Activated CD4-positive, alpha-beta T cell treated with anti-CD3 and anti-CD28 coated beads, Interleukin-2, amount 50 U/mL, for 16 hours (primary cell): ENCODE data around the gene ADM2.

Source experiments
- DNase-seq: peaks from one replicate; pipeline ENCODE4 v3.0.0-alpha.2; 2020

Gene ADM2

GRCh38 chr22:50485221-50486131 is 4.1 kb downstream of the ADM2 start:
- DNase-seq, result no peak

DNA sequence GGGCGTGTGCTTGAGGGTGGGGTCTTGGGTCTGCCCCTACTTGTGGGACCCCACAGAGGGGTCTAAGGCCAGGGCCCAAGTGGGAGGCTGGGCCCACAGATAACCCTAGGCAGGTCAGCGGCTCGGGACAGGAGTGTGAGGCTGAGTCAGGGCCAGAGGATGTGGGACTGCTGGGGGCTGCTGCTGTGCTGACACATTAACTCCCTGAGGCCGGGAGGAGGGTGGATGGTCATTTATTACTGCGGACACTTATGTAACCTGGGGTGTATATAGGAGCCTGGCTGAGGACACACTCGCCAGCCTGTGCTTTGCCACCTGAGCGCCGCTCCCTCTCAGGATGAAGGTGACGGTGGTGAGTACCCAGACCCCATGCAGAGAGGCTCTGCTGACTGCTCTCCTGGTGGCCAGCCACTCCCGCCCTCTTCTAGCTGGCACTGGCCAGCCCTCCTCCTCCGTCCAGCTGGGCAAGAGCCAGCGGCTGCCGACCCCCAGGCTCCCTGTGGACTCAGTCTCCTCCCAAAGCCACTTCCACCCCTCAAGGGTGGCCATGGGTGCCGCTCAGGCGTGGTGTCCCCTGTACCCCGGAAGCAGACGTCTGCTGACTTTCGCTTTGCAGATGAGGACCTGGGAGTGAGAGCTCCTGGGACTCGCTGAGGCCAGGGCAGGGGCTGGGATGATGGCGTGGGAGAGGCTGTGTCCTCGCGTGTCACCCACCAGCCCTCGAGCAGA is 5.4 kb downstream of the ADM2 start, which contains the start of gene MIOX:
TSS of gene MIOX (plus strand) at position 299 of the 729 bp plus-strand sequence. CDS start at position 338, 39 bp downstream.
- DNase-seq, result no peak

- DNase-seq, result no peak
Measured at GRCh38 chr22:50487290-50488005, 6.1 kb downstream of the ADM2 start.

GRCh38 chr22:50488006-50488677 is 6.8 kb downstream of the ADM2 start:
- DNase-seq, result no peak

DNA sequence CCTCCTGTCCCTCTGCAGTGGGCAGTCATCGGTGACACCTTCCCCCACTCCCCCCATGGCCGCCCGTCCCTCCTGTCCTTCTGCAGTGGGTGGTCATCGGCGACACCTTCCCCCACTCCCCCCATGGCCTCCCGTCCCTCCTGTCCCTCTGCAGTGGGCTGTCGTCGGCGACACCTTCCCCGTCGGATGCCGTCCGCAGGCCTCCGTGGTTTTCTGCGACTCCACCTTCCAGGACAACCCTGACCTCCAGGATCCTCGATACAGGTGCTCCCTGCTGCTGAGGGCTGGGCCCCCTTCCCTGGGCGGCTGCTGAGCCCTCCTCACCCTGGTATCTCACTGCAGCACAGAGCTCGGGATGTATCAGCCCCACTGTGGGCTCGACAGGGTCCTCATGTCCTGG is 7.5 kb downstream of the ADM2 start:
- DNase-seq, result no peak

- DNase-seq, result no peak
Measured at GRCh38 chr22:50489363-50490243, 8.3 kb downstream of the ADM2 start.

DNA sequence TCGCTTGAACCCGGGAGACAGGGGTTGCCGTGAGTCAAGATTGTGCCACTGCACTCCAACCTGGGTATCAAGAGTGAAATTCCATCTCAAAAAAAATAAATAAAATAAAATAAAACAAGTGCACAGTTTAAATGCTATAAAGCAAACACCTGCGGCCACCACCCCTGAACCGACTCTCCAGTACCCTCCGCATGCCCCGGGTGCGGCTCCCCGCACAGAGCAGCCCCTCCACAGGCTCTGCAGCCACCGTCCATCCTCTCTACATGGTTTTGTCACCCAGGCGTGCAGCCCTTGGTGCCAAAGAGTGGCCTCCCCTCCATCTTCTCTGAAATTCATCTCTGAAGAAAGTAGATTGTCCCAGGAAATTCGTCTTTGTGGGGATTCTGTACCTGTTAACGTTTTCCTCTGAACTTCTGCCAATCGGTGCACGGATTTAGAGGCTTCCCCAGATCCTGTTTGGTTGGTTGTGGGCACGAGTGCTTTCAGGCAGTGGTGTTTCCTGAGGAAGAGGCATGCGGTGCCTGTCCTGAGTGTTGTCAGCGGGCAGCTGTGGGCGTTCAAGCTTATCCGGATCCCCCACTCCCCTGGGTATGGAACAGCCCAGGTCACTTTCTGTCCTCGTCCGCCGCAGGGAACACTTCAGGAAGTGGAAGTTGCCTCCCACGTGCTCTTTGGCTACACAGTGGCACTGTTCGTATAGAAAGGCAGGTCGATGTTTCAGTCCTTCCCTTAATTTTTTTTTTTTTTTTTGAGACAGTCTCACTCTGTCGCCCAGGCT is 9.4 kb downstream of the ADM2 start:
- no peak for DNase-seq

- no peak for DNase-seq
Measured at GRCh38 chr22:50497093-50497492, 15.8 kb downstream of the ADM2 start.

GRCh38 chr22:50498322-50498890 is 17.1 kb downstream of the ADM2 start:
- peak; percentile 77 for DNase-seq

- DNase-seq, result no peak
Measured at GRCh38 chr22:50500452-50500851, 19.1 kb downstream of the ADM2 start.

DNA sequence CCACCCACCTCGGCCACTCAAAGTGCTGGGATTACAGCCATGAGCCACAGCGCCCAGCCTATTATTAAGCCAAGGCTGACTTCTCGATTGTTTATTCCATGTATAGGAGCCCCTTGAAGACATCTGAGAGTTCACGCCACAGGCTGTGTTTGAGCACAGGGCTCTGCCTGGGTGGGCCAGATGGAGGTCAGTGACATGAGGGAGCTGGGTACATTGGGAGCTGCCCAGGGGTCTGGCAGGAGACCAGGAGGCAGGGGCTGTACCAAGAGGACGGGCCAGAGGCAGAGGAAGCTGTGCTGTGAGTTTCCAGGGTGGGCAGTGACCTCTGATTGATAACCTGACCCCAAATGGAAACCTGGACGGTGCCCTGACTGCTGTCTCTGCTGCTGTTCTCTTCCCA is 20.8 kb downstream of the ADM2 start:
- DNase-seq, result no peak

GRCh38 chr22:50502628-50503474 is 21.5 kb downstream of the ADM2 start:
- DNase-seq, result no peak

- no peak for DNase-seq
Measured at GRCh38 chr22:50503475-50504145, 22.3 kb downstream of the ADM2 start.

DNA sequence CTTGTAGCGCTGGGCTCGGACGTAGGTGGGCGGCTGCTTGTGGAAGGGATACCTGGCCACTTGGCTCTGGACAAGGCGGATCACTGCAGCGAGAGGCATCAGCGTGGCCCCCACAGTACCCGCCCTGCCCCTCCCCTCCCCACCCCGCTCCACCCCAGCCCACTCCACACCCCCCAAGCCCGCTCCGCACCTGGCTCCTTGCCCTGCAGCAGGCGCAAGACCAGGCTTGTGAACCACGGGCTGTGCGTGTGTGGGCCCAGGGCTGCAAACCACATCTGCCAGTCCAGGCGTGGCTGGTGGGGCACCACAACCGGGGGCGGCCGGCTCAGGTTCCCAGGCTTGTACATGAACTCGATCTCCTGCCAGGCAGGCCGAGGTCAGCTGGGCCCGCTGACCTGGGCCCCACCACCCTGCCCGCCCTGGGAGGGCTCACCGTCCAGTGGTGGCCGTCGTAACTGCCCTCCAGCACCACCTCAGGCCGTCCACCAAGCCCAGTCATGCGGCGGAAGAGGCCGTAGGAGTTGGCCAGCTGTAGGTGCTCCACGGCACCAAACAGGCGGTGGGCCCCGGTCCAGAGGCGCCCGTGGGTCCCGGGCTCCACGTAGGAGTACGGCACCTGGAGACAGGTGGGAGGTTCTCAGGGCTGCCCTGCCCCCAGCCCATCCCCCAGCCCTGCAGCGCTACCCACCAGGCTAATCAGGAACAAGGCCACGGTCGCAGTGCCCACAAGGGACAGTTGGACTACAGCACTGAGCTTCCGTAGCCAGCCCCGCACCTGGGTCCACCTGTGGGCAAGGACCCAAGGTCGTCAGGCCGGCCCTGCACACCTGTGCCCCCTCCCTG is 23.2 kb downstream of the ADM2 start:
- no peak for DNase-seq

DNA sequence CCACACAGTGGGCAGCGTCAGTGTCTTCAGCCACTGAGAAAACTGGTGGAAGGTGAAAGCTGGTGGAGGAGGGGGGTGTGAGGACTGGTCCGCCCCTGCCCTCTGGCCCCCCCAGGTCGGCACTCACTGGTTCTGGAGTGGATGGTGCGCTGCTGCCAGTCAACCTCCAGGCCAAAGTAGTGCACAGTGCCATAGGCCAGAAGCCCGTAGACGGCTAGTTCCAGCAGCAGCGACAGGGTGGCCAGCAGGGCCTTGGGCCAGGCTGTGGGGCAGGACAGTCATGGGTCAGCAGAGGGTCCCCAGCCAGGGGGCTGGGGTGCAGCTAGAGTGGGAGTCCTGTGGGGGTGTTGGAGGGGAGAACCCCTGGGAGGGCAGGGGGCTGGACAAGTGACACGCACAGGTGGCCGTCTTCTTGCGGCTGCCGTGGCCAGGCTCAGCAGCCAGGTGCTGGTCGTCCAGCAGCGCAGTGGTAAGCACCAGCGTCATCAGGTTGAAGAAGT is 24.0 kb downstream of the ADM2 start:
- DNase-seq, result no peak

DNA sequence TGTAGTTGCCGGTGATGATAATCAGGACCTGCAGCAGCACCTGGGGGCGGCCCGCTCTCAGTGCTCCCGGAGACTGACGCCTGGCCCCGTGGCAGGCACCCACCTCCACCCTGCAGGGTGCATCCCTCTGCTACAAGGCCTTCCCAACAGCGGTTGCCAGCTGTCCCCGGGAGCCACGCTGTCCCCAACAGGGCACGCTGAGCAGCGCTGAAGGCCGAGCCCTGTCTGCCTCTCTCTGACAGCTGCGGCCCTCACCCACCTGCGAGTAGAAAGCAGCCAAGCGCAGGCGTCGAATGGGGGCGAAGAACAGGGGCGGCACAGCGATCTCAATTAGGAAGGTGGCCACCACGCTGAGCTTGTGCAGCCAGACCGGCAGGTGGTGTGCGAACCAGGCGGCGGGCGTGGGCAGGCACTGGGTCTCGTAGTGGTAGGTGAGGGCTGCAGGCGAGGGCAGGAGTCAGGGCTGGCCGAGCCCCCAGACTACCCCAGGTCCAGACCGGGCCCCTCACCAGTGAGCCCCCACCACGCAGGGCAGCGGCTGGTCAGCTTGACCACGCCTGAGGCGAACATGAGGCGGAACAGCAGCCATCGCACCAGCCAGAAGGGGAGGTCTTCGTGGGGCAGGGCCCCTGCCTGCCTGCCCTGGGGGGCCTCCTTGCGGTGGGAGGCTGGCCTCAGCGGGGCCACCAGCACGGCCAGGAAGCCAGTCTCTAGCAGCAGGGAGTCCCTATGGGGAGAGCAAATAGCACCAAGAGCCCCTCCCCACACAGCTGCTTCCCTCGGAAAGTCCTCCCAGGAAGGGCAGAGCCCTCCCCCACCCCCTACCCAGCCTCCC is 24.6 kb downstream of the ADM2 start:
- no peak for DNase-seq
